Measurements from ENCODE around the gene HRC. TPM values are rescaled to one million over a fixed set of nuclear protein-coding genes. Genes with fewer than 3 reads are reported as not detected.
A peak's percentile ranks its signal among the peaks of the same experiment; 100 is the strongest.

The HRC gene
- total and polyA plus RNA-seq, 2 donors (not counting 3 experiments of a cell fraction or from before 2014, with no cell fraction given), result not detected

- Histone ChIP-seq H3K9me3 (replicated peaks; ENCODE audit: control insufficient read depth, insufficient read depth, low read length) (no peaks in the 10 kb centered on the region), H3K9ac (replicated peaks; ENCODE audit: extremely low read depth, insufficient read depth, low read length) (no peak overlapping the region), H3K4me3 (replicated peaks in 1 of 3; ENCODE audit: insufficient read depth in 1 of 3, low read depth in 1 of 3, low read length in 3 of 3) (peak overlapping the region in 2 of 3 experiments; percentile 31 to 47), H2AFZ (ENCODE audit: low read depth, low read length) (peak overlapping the region; percentile 94), H3K4me1 (ENCODE audit: control insufficient read depth, extremely low read depth, insufficient read depth, low read length) (peaks cover 5% of the 10 kb centered on the region), H4K20me1 (replicated peaks; ENCODE audit: control insufficient read depth, extremely low read depth, insufficient read depth, low read length) (no peaks in the 10 kb centered on the region), H3K4me2 (ENCODE audit: insufficient read depth, low read length) (peak overlapping the region; percentile 29), H3K9me1 (replicated peaks; ENCODE audit: control insufficient read depth, extremely low read depth, insufficient read depth, low read length) (no peaks in the 10 kb centered on the region), H3K79me2 (ENCODE audit: control insufficient read depth, insufficient read depth, low read length) (no peaks in the 10 kb centered on the region), H3K27ac (ENCODE audit: insufficient read depth, low read depth, low read length) (no peak overlapping the region), H3K36me3 (ENCODE audit: control insufficient read depth in 2 of 2, extremely low read depth in 1 of 2, insufficient read depth in 2 of 2, low read length in 2 of 2) (no peaks in the 10 kb centered on the region), H3K27me3 (ENCODE audit: control insufficient read depth in 2 of 2, insufficient read depth in 2 of 2, low read length in 2 of 2) (peaks cover 0 to 4% of the 10 kb centered on the region in 2 experiments)
- DNase-seq (ENCODE audit: low read depth, low spot score), result peak; percentile 92
- no peak for TF ChIP-seq GATA2 (IDR thresholded peaks at IDR 0.05; ENCODE audit: insufficient read depth, insufficient read length, low read depth, low read length)
- TF ChIP-seq POLR2A (IDR thresholded peaks at IDR 0.05; ENCODE audit: low read depth, low read length), result peak; percentile 54
- no TSS peak for BruUV-seq (replicated peaks)
- dilution Hi-C loops (cut with MboI; ENCODE audit: extremely low pct_ligation_motif_present, low sequenced_read_pairs), result no loop called here
- FAIRE-seq, result peak; percentile 95
- intact Hi-C loops (cut with micrococcal nuclease), result loop anchor here (2.0 kb wide), 1 partner anchor 14 kb away; no protein-coding TSS in a partner anchor
- ChIA-PET CTCF (interaction anchor here (0.8 to 2.1 kb wide), 7 partner anchors 9 to 56 kb away, joined by 3 to 11 read pairs (median 3); partner anchors contain the start of gene LIN7B), POLR2A (interaction anchor here (0.6 to 0.7 kb wide), 2 partner anchors 9 to 20 kb away, joined by 4 to 5 read pairs; no protein-coding TSS in a partner anchor)
These were observed 12.3 kb downstream of the HRC start for GRCh38 chr19:49142866-49143335.

DNA sequence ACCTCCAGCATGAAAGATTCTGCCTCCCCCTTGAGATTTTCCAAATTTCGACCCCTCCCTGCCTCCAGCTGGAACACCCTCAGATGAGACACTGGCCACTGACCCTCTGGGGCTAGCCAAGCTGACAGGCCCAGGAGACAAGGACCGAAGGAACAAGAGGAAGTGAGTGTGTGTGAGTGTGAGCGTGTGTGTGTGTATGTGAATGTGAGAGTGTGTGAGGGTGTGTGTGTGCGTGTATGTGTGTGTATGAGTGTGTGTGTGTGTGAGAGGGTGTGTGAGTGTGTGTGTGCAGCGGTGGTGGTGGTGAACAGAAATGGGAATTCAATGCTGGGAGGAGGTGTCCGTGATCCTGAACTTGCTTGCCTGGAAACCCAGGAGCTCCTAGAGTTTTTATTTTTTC lies 13.8 kb downstream of the HRC start:
- no peak for TF ChIP-seq POLR2A (IDR thresholded peaks at IDR 0.05; ENCODE audit: low read depth, low read length)
- Histone ChIP-seq H3K4me2 (ENCODE audit: insufficient read depth, low read length) (no peak overlapping the region), H2AFZ (ENCODE audit: low read depth, low read length) (no peak overlapping the region), H3K79me2 (ENCODE audit: control insufficient read depth, insufficient read depth, low read length) (no peaks in the 10 kb centered on the region), H3K27ac (ENCODE audit: insufficient read depth, low read depth, low read length) (no peak overlapping the region), H3K9me3 (replicated peaks; ENCODE audit: control insufficient read depth, insufficient read depth, low read length) (no peaks in the 10 kb centered on the region), H3K9ac (replicated peaks; ENCODE audit: extremely low read depth, insufficient read depth, low read length) (no peak overlapping the region), H3K4me3 (replicated peaks in 1 of 3; ENCODE audit: insufficient read depth in 1 of 3, low read depth in 1 of 3, low read length in 3 of 3) (no peak overlapping the region), H3K27me3 (ENCODE audit: control insufficient read depth in 2 of 2, insufficient read depth in 2 of 2, low read length in 2 of 2) (no peaks in the 10 kb centered on the region), H4K20me1 (replicated peaks; ENCODE audit: control insufficient read depth, extremely low read depth, insufficient read depth, low read length) (no peaks in the 10 kb centered on the region), H3K36me3 (ENCODE audit: control insufficient read depth in 2 of 2, extremely low read depth in 1 of 2, insufficient read depth in 2 of 2, low read length in 2 of 2) (no peaks in the 10 kb centered on the region), H3K9me1 (replicated peaks; ENCODE audit: control insufficient read depth, extremely low read depth, insufficient read depth, low read length) (no peaks in the 10 kb centered on the region), H3K4me1 (ENCODE audit: control insufficient read depth, extremely low read depth, insufficient read depth, low read length) (peaks cover 4% of the 10 kb centered on the region)
- no peak for DNase-seq (ENCODE audit: low read depth, low spot score)
- ChIA-PET CTCF (interaction anchor here (1.0 to 1.3 kb wide), 3 partner anchors 9 to 57 kb away, joined by 3 to 4 read pairs (median 4); no protein-coding TSS in a partner anchor), POLR2A (no interaction called here)
- no peak for FAIRE-seq
- intact Hi-C loops (cut with micrococcal nuclease) (no loop called here), dilution Hi-C loops (cut with MboI; ENCODE audit: extremely low pct_ligation_motif_present, low sequenced_read_pairs) (no loop called here)
- BruUV-seq (replicated peaks), result no TSS peak

All from endothelial cell of umbilical vein (primary cell).